ENCODE measurements around the gene FAM107B. TPM values are rescaled to one million over a fixed set of nuclear protein-coding genes. Genes with fewer than 3 reads are reported as not detected.
"Not testable (repeated sequence)": the region's sequence is repeated elsewhere in the genome, so short reads cannot be mapped to it uniquely, and the experiment has no call there.

FAM107B gene
- total RNA-seq, 2 experiments from 2014 or later, result 140 to 142 TPM

DNA sequence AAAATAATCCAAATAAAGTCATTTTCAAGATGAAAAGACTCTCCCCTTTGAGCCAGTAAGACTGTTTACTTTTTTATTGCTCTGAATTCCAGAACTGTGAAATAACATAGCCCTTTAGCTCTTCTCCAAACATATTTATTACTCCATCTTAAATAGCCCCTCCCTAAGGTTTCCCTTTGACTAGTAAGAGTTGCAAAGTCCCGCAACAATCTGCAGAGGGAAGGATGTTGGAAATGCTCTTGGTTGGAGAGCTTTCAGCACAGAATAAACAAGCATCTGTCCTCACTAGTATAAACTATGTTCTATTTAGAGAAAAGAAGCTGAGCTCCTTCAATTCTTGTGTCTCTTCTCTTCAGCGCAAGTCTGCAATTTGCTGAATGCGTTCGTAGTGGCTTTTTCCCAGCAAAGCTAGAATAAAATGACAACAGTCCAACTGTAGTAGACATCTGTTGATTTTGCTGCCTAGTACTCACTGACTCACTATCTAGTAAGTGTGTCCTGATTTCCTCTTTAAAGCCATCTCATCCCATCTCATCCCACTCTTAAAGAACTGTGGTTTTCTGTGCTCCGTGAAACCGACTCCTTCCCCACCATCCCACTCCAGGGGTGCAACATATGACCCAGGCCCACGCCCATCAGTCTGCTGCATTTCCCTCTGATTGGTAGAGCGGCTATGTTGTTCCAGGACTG is 104.0 kb downstream of the FAM107B start:
- POLR2A ChIA-PET, result interaction anchor here (0.7 kb wide), 1 partner anchor 66 kb away, joined by 3 read pairs; no protein-coding TSS in a partner anchor
- CTCF ChIA-PET, result no interaction called here

- CTCF ChIA-PET, result no interaction called here
- POLR2A ChIA-PET, result interaction anchor here (0.6 kb wide), 1 partner anchor 55 kb away, joined by 4 read pairs; no protein-coding TSS in a partner anchor
Measured at GRCh38 chr10:14669576-14669975, 105.1 kb downstream of the FAM107B start.

- ChIA-PET POLR2A (no interaction called here), CTCF (no interaction called here)
Measured at GRCh38 chr10:14667781-14668180, 106.9 kb downstream of the FAM107B start.

DNA sequence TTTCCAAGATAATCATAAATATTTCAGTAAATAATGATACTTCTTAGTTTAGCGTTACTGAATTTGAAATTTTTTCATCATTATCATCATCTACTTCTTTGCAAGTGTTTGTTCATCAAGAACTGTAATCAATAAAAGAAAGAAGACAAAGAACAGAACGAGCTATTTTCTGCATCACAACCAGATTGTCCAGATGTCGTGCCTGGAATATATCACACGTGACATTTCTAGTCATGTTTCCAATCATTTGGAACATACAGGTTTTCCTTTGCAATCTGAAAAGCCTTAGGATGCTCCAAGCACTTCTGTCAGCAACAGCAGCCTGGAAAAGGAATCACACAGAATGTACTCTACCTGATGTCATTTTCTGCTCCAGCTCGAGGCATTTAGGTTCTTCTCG is 107.4 kb downstream of the FAM107B start:
- ChIA-PET POLR2A (no interaction called here), CTCF (no interaction called here)

GRCh38 chr10:14665865-14666857 is 108.5 kb downstream of the FAM107B start:
- CTCF ChIA-PET, result no interaction called here
- POLR2A ChIA-PET, result interaction anchor here (1.0 kb wide), 1 partner anchor 19 kb away, joined by 5 read pairs; no protein-coding TSS in a partner anchor

GRCh38 chr10:14665304-14665703 is 109.4 kb downstream of the FAM107B start:
- ChIA-PET CTCF (no interaction called here), POLR2A (interaction anchor here (1.0 kb wide), 1 partner anchor 18 kb away, joined by 5 read pairs; no protein-coding TSS in a partner anchor)

DNA sequence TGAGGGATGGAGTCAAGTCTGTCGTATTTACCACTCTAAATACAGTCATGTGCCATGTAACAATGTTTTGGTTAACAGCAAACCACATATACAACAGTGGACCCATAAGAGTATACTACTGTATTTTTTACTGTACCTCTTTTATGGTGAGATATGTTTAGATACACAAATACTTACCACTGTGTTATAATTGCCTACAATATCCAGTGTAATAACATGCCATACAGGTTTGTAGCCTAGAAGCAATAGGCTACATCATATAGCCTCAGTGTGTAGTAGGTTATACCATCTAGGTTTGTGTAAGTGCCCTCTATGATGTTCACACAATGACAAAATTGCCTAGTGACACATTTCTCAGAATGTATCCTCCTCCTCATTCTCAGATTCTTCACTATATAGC is 110.4 kb downstream of the FAM107B start:
- ChIA-PET CTCF (no interaction called here), POLR2A (interaction anchor here (0.6 kb wide), 1 partner anchor 60 kb away, joined by 5 read pairs; no protein-coding TSS in a partner anchor)

- CTCF ChIA-PET, result no interaction called here
- POLR2A ChIA-PET, result no interaction called here
Measured at GRCh38 chr10:14661818-14662217, 112.9 kb downstream of the FAM107B start.

GRCh38 chr10:14660831-14661230 is 113.9 kb downstream of the FAM107B start:
- CTCF ChIA-PET, result no interaction called here
- POLR2A ChIA-PET, result no interaction called here

DNA sequence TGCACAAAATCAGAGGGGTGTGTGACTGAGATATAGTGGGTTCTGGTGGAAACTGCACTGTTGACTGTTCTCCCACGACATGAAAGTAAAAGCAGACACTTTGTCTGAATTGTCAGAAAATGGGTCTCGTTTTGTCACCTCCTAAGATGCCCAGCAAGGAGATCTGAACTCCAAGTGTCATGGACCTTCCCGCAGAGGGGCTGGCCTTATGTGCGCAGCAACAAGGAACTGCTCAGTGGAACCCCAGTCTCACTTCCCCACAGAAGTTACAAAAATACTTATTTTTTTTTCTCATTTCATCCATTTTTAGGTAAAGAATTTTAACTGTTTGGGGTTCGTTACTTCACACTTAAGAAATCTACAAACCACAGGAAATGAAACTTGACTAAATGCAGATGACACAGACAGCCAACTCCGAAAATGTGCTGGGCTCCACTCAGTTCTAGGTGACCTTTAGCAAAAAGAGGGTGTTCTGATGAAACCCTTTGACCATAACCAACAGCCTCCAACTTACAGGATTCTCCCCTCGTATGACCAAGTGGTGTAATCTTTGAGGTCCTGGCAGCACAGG is 115.0 kb downstream of the FAM107B start:
- POLR2A ChIA-PET, result no interaction called here
- CTCF ChIA-PET, result no interaction called here

- CTCF ChIA-PET, POLR2A ChIA-PET: not testable (repeated sequence)
Measured at GRCh38 chr10:14659137-14659536, 115.6 kb downstream of the FAM107B start.

- ChIA-PET CTCF (no interaction called here), POLR2A (no interaction called here)
Measured at GRCh38 chr10:14658331-14659127, 116.2 kb downstream of the FAM107B start.

DNA sequence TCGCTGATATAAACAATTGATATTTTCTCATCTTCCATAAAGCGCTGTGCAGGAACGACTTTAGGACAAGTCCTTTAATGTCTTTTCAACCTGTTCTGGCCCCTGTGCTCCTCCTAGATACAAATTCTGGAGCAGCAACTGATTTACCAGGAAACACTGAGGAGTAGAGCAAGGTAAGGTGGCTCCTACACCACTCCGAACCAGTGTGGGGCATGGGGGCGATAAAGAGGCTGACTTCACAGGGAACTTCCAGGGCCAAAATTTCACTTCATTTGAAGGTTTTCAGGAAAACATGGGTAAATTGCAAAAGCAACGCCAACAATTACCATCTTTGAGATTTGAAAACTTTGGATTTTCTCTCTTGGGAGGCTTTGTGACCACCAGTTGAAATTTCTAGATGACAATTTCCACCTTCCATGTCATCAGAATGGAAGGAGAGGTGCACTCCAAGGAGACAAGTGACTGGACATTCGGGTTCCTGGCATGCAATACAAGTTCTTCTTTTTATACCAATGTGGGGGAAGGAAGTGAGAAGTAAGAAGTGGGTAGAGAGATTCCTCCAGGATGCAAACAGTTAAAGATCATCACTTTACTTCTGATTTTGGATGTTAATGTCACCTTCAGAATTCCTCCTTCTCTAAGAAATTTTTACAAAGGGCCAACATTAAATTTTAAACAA is 118.5 kb downstream of the FAM107B start:
- POLR2A ChIA-PET, result no interaction called here
- CTCF ChIA-PET, result no interaction called here

DNA sequence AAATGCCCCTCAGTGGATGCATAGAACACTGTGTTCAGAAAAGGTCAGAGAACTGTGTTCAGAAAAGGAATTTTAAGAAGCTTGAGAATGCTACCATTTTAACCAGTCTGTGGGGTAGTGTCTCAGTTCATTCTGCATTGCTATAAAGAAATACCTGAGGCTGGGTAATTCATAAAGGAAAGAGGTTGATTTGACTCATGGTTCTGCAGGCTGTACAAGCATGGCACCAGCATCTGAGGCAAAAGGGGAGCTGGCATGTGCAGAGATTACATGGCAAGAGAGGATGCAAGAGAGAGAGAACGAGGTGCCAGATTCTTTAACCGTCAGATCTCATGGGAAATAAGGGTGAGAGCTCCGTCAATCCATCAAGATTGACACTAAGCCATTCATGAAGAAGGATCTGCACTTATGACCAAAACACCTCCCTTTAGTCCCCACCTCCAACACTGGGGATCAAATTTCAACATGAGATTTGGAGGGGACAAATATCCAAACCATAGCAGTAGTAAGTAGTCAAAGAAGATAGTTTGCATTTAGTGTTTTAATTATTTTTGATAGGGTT is 119.8 kb downstream of the FAM107B start:
- ChIA-PET POLR2A (no interaction called here), CTCF (interaction anchor here (1.3 kb wide), 1 partner anchor 14 kb away, joined by 3 read pairs; no protein-coding TSS in a partner anchor)

DNA sequence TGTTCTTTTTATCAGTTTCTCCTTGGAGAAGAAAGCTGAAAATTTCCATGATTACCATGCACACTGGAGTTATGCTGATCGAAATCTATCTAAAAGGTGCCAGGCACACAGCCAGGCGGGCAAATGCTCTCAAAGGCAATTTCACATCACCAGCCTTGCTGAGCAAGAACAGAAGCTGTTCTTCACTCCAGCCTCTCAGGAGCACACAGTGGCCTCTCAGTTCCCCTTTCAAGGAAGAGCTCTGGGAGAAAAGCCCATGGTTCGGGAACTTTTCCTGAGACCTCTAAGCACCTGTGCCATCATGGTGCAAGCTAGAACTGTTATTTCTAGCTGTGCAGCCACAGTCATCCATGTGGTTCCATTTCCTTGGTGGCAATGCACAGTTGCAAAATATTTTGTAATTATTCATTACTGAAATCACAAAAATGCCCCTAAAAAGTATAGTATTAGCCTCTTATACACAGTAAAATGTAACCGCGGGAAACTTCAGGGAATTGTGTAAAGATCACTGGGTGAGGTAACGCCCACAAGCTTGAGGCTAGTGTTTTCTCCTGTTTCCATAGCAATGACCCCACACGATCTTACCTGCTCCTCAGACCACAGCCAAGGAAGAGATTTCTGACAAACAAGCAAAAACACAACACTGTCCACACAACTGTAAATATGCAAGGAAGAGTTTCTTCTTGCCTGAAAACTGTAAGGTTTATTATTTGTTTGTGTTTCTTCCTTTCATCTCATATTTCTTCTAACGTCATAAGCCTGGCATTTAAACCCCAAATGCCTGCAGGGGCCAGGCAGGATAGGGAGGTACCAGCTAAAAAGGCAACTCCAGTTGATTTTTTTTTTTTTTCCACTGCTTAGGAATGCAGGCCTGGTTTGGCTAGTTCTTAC is 121.2 kb downstream of the FAM107B start:
- POLR2A ChIA-PET, result no interaction called here
- CTCF ChIA-PET, result interaction anchor here (1.3 kb wide), 1 partner anchor 13 kb away, joined by 3 read pairs; no protein-coding TSS in a partner anchor

GRCh38 chr10:14652816-14653215 is 121.9 kb downstream of the FAM107B start:
- ChIA-PET POLR2A (no interaction called here), CTCF (no interaction called here)

DNA sequence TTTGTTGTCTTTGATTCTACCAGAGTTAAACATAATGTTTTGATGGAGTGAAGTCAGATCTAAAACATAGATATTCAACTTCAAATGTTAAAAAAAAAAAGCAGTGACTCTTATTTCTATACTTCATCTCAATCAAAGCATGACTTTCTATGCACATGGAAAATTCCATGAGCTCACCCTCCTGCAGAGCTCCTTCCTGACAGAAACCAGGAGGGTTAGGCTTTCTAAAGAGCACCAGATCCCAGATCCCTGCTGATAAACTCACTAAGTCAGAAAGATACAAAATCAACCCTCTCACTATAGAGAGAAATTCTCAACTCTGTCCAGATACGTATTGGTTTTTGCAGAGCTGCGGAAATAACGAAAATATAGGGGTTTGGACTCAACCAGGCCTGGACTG is 122.6 kb downstream of the FAM107B start:
- CTCF ChIA-PET, result no interaction called here
- POLR2A ChIA-PET, result no interaction called here

GRCh38 chr10:14649739-14650138 is 125.0 kb downstream of the FAM107B start:
- ChIA-PET CTCF (no interaction called here), POLR2A (no interaction called here)
